SK-N-MC (cell line): ENCODE results near the gene KRTAP10-8.
"Not testable (repeated sequence)": the region's sequence is repeated elsewhere in the genome, so short reads cannot be mapped to it uniquely, and the experiment has no call there.

Experiments
- DNase-seq: peaks from one replicate; pipeline ENCODE4 v3.0.0-alpha.2; 2011; ENCODE audit warnings: low read depth, low spot score
- H3K27ac ChIP-seq: fragments of 200-600 bp; sonication (generic); 2 replicates; pipeline ENCODE4 v1.5.1; 2016; ENCODE audit warnings: mixed run types
- H3K36me3 ChIP-seq: fragments of 200-600 bp; sonication (generic); 2 replicates; pipeline ENCODE4 v1.6.1; 2017; ENCODE audit warnings: antibody characterized with exemption, low read length, mixed read lengths; ENCODE audit not compliant: insufficient read depth
- H3K4me3 ChIP-seq: fragments of 200-600 bp; sonication (generic); 2 replicates; pipeline ENCODE4 v1.5.1; 2016
- H3K9ac ChIP-seq: fragments of 200-600 bp; sonication (generic); 2 replicates; pipeline ENCODE4 v1.8.0; 2017; ENCODE audit warnings: mixed run types, mixed read lengths; ENCODE audit not compliant: insufficient read length
- H3K9me3 ChIP-seq: fragments of 200-600 bp; sonication (generic); 2 replicates; pipeline ENCODE4 v1.6.1; 2017; ENCODE audit warnings: low read depth, mild to moderate bottlenecking, antibody characterized with exemption, low read length, moderate library complexity, mixed read lengths
- EZH2 ChIP-seq: fragments of 200-600 bp; sonication (generic); IDR thresholded peaks from one replicate; pipeline ENCODE4 v1.6.1; 2017; ENCODE audit warnings: antibody characterized with exemption
- FOXP2 ChIP-seq: optimal IDR thresholded peaks from 2 replicates; pipeline ENCODE3; 2011; ENCODE audit warnings: mild to moderate bottlenecking, moderate library complexity; ENCODE audit not compliant: insufficient read depth; ENCODE audit errors: extremely low read length, control extremely low read depth
- POLR2AphosphoS5 ChIP-seq: IDR thresholded peaks from 2 replicates; pipeline ENCODE4 v1.6.1; 2012; ENCODE audit warnings: mild to moderate bottlenecking, low read depth, low read length, borderline replicate concordance

KRTAP10-8 gene

GRCh38 chr21:44601596-44602462 lies 10.1 kb upstream of the KRTAP10-8 start:
- no peak overlapping the region for H3K27ac ChIP-seq
- no peaks in the 10 kb centered on the region for H3K9me3 ChIP-seq
- H3K4me3 ChIP-seq, result no peak overlapping the region
- H3K36me3 ChIP-seq, result peaks cover 17% of the 10 kb centered on the region
- no peak overlapping the region for H3K9ac ChIP-seq
- no peak for TF ChIP-seq EZH2
- no peak for TF ChIP-seq FOXP2
- no peak for TF ChIP-seq POLR2AphosphoS5
- DNase-seq, result no peak

- TF ChIP-seq EZH2, result no peak
- TF ChIP-seq POLR2AphosphoS5, result no peak
- TF ChIP-seq FOXP2, result no peak
- no peak overlapping the region for H3K4me3 ChIP-seq
- no peak overlapping the region for H3K27ac ChIP-seq
- no peaks in the 10 kb centered on the region for H3K9me3 ChIP-seq
- peaks cover 17% of the 10 kb centered on the region for H3K36me3 ChIP-seq
- no peak for DNase-seq
- H3K9ac ChIP-seq, result no peak overlapping the region
Observed at GRCh38 chr21:44602463-44602850, 9.4 kb upstream of the KRTAP10-8 start.

GRCh38 chr21:44603109-44603875 lies 8.6 kb upstream of the KRTAP10-8 start:
- H3K9ac ChIP-seq, result no peak overlapping the region
- TF ChIP-seq EZH2 (no peak), FOXP2 (no peak), POLR2AphosphoS5 (no peak)

GRCh38 chr21:44603911-44604310 lies 8.0 kb upstream of the KRTAP10-8 start:
- TF ChIP-seq POLR2AphosphoS5 (no peak), FOXP2 (no peak), EZH2 (no peak)
- Histone ChIP-seq H3K9me3 (no peaks in the 10 kb centered on the region), H3K4me3 (no peak overlapping the region), H3K27ac (no peak overlapping the region), H3K9ac (no peak overlapping the region), H3K36me3 (peaks cover 17% of the 10 kb centered on the region)
- no peak for DNase-seq

More at GRCh38 chr21:44603109-44603875, 8.6 kb upstream of the KRTAP10-8 start:
- peaks cover 17% of the 10 kb centered on the region for H3K36me3 ChIP-seq
- H3K27ac ChIP-seq, result no peak overlapping the region
- H3K9me3 ChIP-seq, result no peaks in the 10 kb centered on the region
- DNase-seq, result no peak
- no peak overlapping the region for H3K4me3 ChIP-seq

GRCh38 chr21:44606495-44606894 lies 5.4 kb upstream of the KRTAP10-8 start:
- Histone ChIP-seq H3K27ac (no peak overlapping the region), H3K36me3 (peaks cover 17% of the 10 kb centered on the region), H3K9ac (no peak overlapping the region), H3K4me3 (no peak overlapping the region), H3K9me3 (no peaks in the 10 kb centered on the region)
- no peak for TF ChIP-seq EZH2
- no peak for TF ChIP-seq POLR2AphosphoS5
- TF ChIP-seq FOXP2, result no peak
- DNase-seq, result no peak

GRCh38 chr21:44609193-44609592 lies 2.7 kb upstream of the KRTAP10-8 start:
- Histone ChIP-seq H3K4me3 (no peak overlapping the region), H3K36me3 (peaks cover 12% of the 10 kb centered on the region), H3K27ac (no peak overlapping the region), H3K9me3 (no peaks in the 10 kb centered on the region), H3K9ac (no peak overlapping the region)
- TF ChIP-seq FOXP2 (no peak), POLR2AphosphoS5 (no peak), EZH2 (no peak)
- DNase-seq, result no peak

- DNase-seq, H3K36me3 ChIP-seq, H3K9me3 ChIP-seq, H3K4me3 ChIP-seq, H3K27ac ChIP-seq, H3K9ac ChIP-seq: not testable (repeated sequence)
Observed at GRCh38 chr21:44610157-44610843, 1.6 kb upstream of the KRTAP10-8 start.

GRCh38 chr21:44611551-44611950 lies 328 bp upstream of the KRTAP10-8 start:
- no peak for TF ChIP-seq POLR2AphosphoS5
- no peak for TF ChIP-seq FOXP2
- no peak for TF ChIP-seq EZH2
- no peak for DNase-seq

More at GRCh38 chr21:44611551-44611950, 328 bp upstream of the KRTAP10-8 start:
- no peaks in the 10 kb centered on the region for H3K9me3 ChIP-seq
- H3K9ac ChIP-seq, result no peak overlapping the region
- no peak overlapping the region for H3K27ac ChIP-seq
- no peak overlapping the region for H3K4me3 ChIP-seq
- H3K36me3 ChIP-seq, result no peaks in the 10 kb centered on the region; the same call in 1 of the 2 replicates
